Measurements from ENCODE around the gene FAM222A.
A peak's percentile ranks its signal among the peaks of the same experiment; 100 is the strongest.

DNA sequence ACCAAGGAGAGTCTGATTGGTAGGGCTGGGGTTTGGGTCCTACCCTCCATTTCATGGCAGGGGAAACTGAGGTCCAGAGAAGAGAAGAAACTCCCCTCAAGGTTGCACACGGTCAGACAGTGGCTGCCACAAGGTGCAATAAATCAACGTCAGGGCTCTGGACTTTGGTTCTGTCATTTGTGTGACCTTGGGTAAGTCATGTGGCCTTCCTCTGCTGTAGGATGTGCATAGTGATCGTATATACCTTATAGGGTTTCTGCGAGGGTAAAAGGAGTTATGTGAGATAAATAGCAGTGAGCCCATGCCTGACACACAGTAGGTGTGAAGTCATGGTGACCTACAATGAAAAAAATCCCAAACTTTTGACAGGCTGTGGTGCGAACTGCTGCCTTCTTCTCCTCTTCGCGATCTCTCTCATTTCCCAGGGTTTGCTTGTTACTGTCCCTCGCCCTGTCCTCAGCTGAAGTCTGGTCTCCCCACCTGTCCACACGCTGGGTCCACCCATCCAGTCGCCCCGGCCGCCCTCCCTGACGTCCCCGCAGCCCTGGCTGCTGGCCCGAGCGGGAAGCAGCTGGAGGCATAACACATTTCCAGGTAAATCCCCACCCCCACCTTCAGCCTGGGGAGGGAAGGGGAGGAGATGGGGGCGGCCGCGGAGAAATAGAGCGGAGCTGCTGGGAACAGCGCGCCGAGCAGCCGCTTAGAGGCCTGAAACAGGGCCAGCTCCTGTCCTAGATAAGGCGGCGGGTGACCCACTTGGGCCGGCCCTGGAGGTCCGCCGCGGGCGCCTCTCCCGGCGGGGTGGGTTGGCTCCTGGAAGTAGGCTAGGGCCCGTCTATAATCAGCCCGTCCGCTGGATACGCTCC lies 1.8 kb upstream of the FAM222A start:
- TF ChIP-seq CTCF (IDR thresholded peaks at IDR 0.05) (no peak), EZH2 (IDR thresholded peaks at IDR 0.05) (no peak), EZH2phosphoT487 (IDR thresholded peaks at IDR 0.05) (peak; percentile 20)
